K562 (cell line): ENCODE data around the gene ABCA7. TPM values are rescaled to one million over a fixed set of nuclear protein-coding genes. Genes with fewer than 3 reads are reported as not detected.
A peak's percentile ranks its signal among the peaks of the same experiment; 100 is the strongest.

ENCODE experiments used
- CREBBP ChIP-seq: IDR thresholded peaks from one replicate; pipeline ENCODE4 v1.6.1; 2012; ENCODE audit warnings: low read depth, mild to moderate bottlenecking, control low read depth, inconsistent platforms, low read length
- FOXJ3 ChIP-seq: sonication (generic); formaldehyde crosslinking; IDR thresholded peaks from 2 replicates; pipeline ENCODE4 v1.4.0; 2020; ENCODE audit warnings: mild to moderate bottlenecking, missing genetic modification reagents
- GTF2E2 ChIP-seq: fragments of 200-800 bp; sonication (Bioruptor generic); IDR thresholded peaks from 2 replicates; pipeline ENCODE4 v1.6.1; 2016; ENCODE audit warnings: missing genetic modification characterization, missing compliant biosample characterization
- HIVEP1 ChIP-seq: fragments of 250-450 bp; sonication (Bioruptor Pico); IDR thresholded peaks from 2 replicates; pipeline ENCODE4 v1.4.0; 2020; ENCODE audit warnings: mild to moderate bottlenecking
- KDM5B ChIP-seq: fragments of 200-600 bp; sonication (generic); IDR thresholded peaks from 2 replicates; pipeline ENCODE4 v1.6.1; 2012; ENCODE audit warnings: low read depth, mild to moderate bottlenecking, moderate library complexity, low read length, control low read depth, inconsistent platforms; ENCODE audit not compliant: insufficient replicate concordance
- NCOA6 ChIP-seq: fragments of 450-650 bp; IDR thresholded peaks from 2 replicates; pipeline ENCODE4 v1.6.1; 2017; ENCODE audit warnings: mild to moderate bottlenecking
- POLR2G ChIP-seq: fragments of 200-400 bp; formaldehyde crosslinking; IDR thresholded peaks from 2 replicates; pipeline ENCODE4 v1.6.1; 2017; ENCODE audit warnings: low read depth, mild to moderate bottlenecking, antibody characterized with exemption, low read length, moderate library complexity
- POLR3G ChIP-seq: IDR thresholded peaks from 2 replicates; pipeline ENCODE4 v1.6.1; 2011; ENCODE audit not compliant: insufficient read length, insufficient replicate concordance; ENCODE audit errors: extremely low read depth
- STAT5A ChIP-seq: IDR thresholded peaks from 2 replicates; pipeline ENCODE4 v1.6.1; 2012; ENCODE audit warnings: low read length, inconsistent platforms, borderline replicate concordance
- TEAD2 ChIP-seq: fragments of 450-650 bp; IDR thresholded peaks from 2 replicates; pipeline ENCODE4 v1.6.1; 2016; ENCODE audit warnings: missing genetic modification characterization, control low read depth, missing compliant biosample characterization
- ZC3H4 ChIP-seq: sonication (generic); formaldehyde crosslinking; IDR thresholded peaks from 2 replicates; pipeline ENCODE4 v1.9.0; 2021; ENCODE audit warnings: missing genetic modification reagents, borderline replicate concordance
- ZNF184 ChIP-seq: sonication (generic); formaldehyde crosslinking; IDR thresholded peaks from 2 replicates; pipeline ENCODE4 v1.5.0; 2020; ENCODE audit warnings: missing genetic modification reagents
- polyA plus RNA-seq, 8 experiments: library from polyadenylated mRNA; depleted of rRNA in 4 of 8; stranded (reverse) in 5 of 8; unstranded in 3 of 8; fragments of >200 nt; fragmentation: Nextera tagmentation in 2 of 8; fragmentation: Illumina TruSeq in 1 of 8; extraction: Ambion mirVana in 2 of 8; extraction: Trizol in 1 of 8; gene quantifications; 2 replicates each; pipeline versions ENCODE4 v1.2.1 to v1.2.3, GENCODE V29; 2011 to 2014; ENCODE audit warnings: inconsistent platforms in 1 of 8, missing spikeins in 1 of 8
- total RNA-seq, 7 experiments: library from RNA; depleted of rRNA in 6 of 7; stranded (reverse); fragments of >200 nt in 6 of 7; fragmentation: Illumina TruSeq in 2 of 7; extraction: Trizol in 2 of 7; gene quantifications; 2 replicates each; pipeline versions ENCODE4 v1.2.1 to v1.2.3, GENCODE V29; 2011 to 2021; ENCODE audit warnings: low replicate concordance in 1 of 7
- TF ChIP-seq, protein P1 (sequence below): fragments of 250-450 bp; sonication (Bioruptor Pico); IDR thresholded peaks from 2 replicates; pipeline ENCODE4 v1.4.0; 2020
- TF ChIP-seq, protein P2 (sequence below): fragments of 450-650 bp; formaldehyde crosslinking; IDR thresholded peaks from 2 replicates; pipeline ENCODE4 v1.4.0; 2022; ENCODE audit warnings: missing genetic modification characterization

ABCA7 gene
- total and polyA plus RNA-seq, 9 of the 15 experiments (the other 6 are each of a cell fraction or from before 2014, with no cell fraction given): 2.3 to 96.1 (median 31.2) TPM

DNA sequence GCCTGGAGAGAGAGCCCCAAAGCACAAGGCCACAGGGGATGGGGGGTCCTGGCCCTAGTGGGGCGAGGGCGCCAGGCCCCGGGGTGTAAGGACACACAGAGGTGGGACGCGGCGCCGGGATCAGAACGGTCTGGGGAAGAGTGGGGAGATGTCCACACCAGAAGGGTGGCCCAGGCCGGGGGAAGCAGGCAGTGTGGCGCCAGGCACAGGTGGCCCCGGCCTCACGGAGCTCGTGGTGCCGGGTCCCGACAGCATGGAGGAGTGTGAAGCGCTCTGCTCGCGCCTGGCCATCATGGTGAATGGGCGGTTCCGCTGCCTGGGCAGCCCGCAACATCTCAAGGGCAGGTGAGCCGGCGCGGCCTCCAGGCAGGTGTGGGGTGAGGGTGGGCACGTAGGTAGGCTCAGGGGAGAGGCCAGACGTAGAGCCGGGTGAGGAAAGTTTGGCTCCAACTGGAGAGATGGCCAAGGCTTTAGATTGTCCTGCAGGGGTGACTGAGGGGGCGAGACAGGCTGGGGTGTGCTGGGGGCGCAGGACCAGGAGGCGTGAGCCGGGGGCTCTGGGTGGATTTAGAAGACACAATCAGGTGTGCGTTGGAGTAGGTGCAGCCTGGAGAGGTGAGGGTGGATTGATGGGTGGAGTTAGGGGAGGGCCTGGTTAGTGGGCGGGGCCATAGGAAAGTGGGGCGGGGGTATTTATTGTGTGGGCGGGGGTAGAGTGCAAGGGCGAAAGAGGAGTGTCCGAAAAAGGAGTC lies 24.2 kb downstream of the ABCA7 start (continued):
- TF ChIP-seq, protein P1, sequence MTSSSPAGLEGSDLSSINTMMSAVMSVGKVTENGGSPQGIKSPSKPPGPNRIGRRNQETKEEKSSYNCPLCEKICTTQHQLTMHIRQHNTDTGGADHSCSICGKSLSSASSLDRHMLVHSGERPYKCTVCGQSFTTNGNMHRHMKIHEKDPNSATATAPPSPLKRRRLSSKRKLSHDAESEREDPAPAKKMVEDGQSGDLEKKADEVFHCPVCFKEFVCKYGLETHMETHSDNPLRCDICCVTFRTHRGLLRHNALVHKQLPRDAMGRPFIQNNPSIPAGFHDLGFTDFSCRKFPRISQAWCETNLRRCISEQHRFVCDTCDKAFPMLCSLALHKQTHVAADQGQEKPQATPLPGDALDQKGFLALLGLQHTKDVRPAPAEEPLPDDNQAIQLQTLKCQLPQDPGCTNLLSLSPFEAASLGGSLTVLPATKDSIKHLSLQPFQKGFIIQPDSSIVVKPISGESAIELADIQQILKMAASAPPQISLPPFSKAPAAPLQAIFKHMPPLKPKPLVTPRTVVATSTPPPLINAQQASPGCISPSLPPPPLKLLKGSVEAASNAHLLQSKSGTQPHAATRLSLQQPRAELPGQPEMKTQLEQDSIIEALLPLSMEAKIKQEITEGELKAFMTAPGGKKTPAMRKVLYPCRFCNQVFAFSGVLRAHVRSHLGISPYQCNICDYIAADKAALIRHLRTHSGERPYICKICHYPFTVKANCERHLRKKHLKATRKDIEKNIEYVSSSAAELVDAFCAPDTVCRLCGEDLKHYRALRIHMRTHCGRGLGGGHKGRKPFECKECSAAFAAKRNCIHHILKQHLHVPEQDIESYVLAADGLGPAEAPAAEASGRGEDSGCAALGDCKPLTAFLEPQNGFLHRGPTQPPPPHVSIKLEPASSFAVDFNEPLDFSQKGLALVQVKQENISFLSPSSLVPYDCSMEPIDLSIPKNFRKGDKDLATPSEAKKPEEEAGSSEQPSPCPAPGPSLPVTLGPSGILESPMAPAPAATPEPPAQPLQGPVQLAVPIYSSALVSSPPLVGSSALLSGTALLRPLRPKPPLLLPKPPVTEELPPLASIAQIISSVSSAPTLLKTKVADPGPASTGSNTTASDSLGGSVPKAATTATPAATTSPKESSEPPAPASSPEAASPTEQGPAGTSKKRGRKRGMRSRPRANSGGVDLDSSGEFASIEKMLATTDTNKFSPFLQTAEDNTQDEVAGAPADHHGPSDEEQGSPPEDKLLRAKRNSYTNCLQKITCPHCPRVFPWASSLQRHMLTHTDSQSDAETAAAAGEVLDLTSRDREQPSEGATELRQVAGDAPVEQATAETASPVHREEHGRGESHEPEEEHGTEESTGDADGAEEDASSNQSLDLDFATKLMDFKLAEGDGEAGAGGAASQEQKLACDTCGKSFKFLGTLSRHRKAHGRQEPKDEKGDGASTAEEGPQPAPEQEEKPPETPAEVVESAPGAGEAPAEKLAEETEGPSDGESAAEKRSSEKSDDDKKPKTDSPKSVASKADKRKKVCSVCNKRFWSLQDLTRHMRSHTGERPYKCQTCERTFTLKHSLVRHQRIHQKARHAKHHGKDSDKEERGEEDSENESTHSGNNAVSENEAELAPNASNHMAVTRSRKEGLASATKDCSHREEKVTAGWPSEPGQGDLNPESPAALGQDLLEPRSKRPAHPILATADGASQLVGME (CRISPR knock-in tag): no peak
- TF ChIP-seq FOXJ3 (CRISPR knock-in tag) (no peak), NCOA6 (no peak), HIVEP1 (CRISPR knock-in tag) (no peak), CREBBP (no peak), POLR3G (no peak), ZNF184 (CRISPR knock-in tag) (no peak), GTF2E2 (tag) (no peak), TEAD2 (no peak), ZC3H4 (CRISPR knock-in tag) (0 out of 2 replicates have a peak, but pooled peaks have one; percentile 37), STAT5A (no peak), POLR2G (peak; percentile 81), KDM5B (peak; percentile 10)
- TF ChIP-seq, protein P2, sequence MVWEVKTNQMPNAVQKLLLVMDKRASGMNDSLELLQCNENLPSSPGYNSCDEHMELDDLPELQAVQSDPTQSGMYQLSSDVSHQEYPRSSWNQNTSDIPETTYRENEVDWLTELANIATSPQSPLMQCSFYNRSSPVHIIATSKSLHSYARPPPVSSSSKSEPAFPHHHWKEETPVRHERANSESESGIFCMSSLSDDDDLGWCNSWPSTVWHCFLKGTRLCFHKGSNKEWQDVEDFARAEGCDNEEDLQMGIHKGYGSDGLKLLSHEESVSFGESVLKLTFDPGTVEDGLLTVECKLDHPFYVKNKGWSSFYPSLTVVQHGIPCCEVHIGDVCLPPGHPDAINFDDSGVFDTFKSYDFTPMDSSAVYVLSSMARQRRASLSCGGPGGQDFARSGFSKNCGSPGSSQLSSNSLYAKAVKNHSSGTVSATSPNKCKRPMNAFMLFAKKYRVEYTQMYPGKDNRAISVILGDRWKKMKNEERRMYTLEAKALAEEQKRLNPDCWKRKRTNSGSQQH (CRISPR knock-in tag): no peak
